GM19099 (cell line): ENCODE measurements around the gene CDK10.

Experiments used
- POLR2A ChIP-seq: IDR thresholded peaks from 3 replicates; pipeline ENCODE4 v1.6.1; 2011; ENCODE audit warnings: low read depth; ENCODE audit not compliant: insufficient read length; ENCODE audit errors: extremely low read depth

The CDK10 gene

DNA sequence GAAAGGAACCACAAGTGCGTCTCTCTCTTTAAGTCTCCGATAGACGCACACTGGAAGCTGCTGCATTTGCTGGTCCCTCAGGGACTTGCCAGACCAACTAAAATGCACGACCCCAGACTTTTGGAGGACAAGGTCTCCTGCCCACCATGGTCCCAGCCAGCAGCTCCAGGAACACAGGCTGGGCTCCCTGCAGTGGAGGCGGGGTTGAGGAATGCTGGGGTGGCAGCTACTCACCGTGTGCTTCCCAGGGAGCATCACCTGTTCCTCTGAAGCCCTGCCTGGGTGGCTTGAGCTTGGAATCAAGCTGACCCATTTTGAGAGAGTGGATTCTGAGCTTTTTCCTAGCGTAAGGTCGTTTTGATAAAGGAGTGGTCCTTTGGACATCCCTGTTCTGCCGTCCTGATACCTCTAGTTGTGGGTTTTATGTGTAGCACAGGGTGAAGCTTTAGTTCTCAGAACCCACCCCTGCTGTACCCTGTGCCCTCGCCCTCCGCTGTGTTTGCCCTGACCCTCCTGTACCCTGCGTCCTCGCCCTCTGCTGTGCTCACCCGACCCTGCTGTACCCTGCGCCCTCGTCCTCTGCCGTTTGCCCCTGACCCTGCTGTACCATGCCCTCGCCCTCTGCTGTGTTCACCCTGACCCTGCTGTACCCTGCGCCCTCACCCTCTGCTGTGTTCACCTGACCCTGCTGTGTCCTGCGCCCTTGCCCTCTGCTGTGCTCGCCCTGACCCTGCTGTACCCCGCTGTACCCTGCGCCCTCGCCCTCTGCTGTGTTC is 45.8 kb downstream of the CDK10 start:
- TF ChIP-seq POLR2A = no peak

DNA sequence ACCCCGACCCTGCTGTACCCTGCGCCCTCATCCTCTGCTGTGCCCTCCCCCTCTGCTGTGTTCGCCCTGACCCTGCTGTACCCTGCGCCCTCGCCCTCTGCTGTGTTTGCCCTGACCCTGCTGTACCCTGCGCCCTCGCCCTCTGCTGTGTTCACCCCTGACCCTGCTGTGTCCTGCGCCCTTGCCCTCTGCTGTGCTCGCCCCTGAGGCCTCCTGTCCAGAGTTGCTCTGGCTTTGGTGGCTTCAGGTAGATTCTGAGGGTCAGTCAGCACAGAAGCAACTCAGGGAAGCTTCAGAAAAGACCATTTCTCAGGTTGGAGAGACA is 46.4 kb downstream of the CDK10 start:
- no peak for TF ChIP-seq POLR2A

DNA sequence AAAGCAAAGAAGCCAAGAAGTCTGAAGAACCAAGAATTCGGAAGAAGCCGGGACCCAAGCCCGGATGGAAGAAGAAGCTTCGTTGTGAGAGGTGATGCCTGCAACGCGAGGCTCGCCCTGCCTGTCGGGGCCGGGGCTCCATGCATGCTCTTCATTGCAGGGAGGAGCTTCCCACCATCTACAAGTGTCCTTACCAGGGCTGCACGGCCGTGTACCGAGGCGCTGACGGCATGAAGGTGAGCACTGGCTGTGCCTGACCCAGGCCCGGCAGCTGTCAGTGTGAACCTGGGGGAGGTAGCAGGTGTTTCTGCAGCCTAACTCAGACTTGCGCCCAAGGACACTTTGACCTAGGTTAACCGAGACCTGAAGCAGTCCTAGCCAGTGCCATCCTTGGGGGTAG is 46.8 kb downstream of the CDK10 start:
- no peak for TF ChIP-seq POLR2A

DNA sequence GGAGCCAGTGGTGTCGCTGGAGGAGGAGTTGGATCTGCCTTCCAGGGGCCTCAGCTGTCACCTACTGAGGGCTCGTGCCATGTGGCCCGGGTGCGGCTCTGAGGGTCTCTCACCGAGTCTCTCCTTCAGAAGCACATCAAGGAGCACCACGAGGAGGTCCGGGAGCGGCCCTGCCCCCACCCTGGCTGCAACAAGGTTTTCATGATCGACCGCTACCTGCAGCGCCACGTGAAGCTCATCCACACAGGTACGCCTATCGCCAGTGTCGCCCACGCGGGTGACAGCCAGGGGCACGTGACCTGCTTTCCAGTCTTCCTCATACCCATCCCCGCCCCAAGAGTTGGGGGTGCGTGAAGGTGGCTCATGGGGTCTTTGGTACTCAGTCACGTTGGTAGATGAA is 47.3 kb downstream of the CDK10 start:
- TF ChIP-seq POLR2A = no peak

DNA sequence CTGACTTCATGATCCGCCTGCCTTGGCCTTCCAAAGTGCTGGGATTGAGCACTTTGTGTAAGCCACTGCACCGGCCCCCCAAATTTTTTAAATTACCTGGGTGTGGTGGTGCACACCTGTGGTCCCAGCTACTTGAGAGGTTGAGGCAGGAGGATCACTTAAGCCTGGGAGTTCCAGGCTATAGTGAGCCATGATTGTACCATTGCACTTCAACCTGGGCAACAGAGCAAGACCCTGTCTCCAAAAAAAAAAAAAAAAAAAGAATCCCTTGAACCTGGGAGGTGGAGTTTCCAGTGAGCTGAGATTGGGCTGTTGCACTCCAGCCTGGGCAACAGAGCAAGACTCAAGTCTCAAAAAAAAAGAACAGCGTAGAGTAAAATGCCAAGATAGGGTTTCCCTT is 50.1 kb downstream of the CDK10 start:
- TF ChIP-seq POLR2A = no peak

DNA sequence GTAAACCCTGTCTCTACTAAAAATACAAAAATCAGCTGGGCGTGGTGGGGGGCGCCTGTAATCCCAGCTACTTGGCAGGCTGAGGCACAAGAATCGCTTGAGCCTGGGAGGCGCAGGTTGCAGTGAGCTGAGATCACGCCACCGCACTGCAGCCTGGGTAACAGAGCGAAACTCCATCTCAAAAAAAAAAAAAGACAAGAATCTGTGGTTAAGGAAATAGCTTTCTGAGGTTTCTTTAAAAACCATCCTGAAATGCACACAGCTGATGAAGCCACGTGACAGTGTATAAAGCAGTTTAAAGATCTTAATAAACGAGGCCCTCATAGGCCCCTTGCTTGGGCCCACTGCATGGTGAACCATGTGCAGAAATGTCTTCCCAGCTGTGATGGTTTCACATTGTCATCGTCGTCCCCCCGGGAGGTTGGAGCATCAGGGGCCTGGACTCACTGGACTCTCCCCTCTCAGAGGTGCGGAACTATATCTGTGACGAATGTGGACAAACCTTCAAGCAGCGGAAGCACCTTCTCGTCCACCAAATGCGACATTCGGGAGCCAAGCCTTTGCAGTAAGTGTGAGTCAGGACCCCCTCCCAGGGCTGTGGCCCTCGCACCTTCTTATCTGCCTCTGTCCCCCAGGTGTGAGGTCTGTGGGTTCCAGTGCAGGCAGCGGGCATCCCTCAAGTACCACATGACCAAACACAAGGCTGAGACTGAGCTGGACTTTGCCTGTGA is 51.0 kb downstream of the CDK10 start:
- TF ChIP-seq POLR2A = no peak

DNA sequence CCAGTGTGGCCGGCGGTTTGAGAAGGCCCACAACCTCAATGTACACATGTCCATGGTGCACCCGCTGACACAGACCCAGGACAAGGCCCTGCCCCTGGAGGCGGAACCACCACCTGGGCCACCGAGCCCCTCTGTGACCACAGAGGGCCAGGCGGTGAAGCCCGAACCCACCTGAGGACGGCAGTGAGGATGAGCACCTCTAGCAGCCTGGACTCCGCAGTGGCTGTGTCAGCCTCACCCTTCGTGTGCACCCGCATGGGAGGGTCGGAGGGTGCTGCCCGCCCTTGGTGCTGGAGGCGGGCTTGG is 51.5 kb downstream of the CDK10 start:
- TF ChIP-seq POLR2A = no peak

DNA sequence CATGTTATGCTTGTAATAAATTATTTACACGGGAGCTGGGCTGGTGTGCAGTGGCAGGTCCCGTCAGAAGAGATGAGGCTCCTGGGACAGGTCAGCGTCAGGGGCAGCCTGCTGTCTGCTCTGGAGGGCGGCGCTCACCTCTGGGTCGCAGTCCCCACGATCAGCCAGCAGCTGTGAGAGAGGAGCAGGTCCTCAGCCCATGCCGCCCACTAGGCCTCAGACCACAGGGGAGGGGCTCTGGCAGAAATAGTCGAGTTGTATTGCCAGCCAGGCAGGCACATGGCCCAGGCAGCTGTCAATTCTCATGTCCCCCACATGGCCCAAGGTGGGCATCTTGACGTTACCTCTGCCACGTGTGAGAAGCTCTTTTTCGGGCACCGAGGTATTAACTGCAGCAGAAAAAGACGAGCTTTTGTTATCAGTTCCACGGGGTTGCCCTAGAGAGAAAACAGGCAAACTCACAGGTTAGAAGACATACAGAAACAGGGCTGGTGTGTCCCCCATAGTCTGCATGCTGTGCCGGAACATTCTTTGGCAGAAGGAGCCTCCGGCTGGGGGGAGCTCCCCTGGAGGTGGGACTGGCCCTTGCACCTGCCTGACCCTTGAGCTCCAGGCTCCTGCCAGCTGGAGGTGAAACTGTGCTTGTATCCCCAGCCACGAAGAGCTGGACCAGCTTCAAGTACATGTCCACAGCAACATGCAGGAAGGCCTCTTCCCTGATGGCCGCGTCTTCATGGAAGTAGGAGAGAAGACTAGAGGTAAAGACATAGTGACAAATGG is 52.2 kb downstream of the CDK10 start:
- TF ChIP-seq POLR2A = no peak

DNA sequence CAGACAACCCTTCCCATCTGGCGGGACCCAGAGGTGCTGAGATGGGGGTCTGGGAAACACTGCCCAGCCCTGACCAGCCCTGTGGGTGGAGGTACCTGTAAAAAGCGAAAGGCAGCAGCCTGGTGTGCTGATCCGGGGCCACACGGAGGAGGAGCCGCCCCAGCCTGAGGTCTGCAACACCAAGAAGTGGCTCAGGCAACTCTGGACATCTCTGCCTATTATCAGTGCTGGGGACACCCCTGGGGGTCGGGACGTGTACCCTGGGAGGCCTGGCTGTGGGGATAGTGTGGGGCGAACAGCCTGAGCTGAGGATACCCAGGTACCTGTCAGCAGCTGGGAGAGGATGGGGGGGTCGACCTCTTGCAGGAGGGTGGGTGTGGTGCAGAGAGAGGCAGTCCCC is 52.9 kb downstream of the CDK10 start:
- TF ChIP-seq POLR2A = no peak

DNA sequence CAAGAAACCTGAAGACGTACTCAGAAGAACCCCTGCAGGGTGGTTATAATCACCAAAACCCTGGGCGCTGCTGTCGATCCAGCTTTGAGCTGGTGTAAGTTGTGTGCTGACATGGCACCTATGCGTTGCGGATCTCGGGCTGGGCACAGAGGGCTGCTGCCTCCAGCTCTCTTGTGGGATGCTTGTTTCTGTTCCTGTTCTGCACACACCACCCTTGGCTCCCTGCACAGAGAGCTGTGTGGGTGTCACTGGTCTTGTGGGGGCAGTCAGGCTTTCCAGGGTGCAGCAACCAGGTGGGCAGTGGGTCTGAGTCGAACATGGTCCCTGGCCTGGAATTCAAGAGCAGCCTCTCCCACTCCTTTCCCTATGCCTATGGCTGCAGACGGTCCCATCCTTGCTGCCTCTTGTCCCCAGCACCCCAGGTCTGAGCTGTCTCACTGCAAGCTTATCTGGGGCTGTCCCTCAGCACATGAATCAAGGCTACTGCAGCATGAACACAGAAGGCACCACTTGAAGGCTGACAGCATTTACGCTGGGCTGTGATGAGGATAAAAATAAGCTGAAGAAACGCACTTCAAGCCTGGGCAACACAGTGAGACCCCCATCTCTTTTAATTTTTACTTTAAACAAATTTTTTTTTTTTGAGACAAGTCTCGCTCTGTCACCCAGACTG is 55.0 kb downstream of the CDK10 start:
- TF ChIP-seq POLR2A = no peak

DNA sequence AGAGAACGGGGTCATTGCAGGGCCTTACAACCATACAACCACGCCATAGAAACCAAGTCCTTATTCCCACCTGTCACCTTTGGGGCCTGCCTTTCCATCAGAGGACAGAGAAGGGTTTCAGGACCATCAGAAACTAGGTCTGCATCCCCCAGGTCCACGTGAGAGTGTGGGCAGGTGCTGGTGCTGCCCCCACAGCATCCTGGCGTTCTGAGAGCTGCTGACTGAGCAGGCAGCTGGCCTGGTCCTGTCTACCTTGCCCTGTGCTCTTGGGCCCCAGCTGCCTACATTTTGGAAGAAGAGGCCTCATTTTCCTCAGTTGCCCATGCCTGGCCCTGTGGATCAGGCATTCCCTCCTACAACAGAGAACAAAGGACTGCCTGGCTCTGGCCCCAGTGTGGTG is 56.5 kb downstream of the CDK10 start:
- TF ChIP-seq POLR2A = peak; percentile 12

DNA sequence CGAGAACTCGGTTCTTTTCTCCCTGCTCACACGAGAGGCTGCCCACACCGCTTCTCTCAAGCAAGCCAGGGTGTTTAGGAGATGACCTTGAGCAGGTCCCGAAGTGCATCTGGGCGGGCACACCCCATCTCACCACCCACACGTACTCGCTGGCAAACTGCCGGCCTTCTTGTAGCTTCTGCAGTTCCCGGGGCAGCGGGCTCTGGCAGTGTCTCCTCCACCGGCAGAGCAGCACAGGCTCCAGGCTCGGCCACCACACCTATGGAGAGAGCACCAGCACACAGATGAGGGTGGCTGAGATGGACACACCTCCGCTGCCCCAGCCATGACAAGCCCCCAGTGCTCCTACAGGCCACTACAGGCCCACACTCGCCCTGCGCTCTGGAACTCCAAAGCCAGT is 58.3 kb downstream of the CDK10 start:
- TF ChIP-seq POLR2A = no peak
